Activated naive CD4-positive, alpha-beta T cell (primary cell): ENCODE data around the gene PFN3.
A peak's percentile ranks its signal among the peaks of the same experiment; 100 is the strongest.
"Not testable (repeated sequence)": the region's sequence is repeated elsewhere in the genome, so short reads cannot be mapped to it uniquely, and the experiment has no call there.

Experiments
- DNase-seq, 4 experiments: peaks; one replicate each; lab custom pipeline; 2025; lab: John Stamatoyannopoulos, UW

The PFN3 gene

DNA sequence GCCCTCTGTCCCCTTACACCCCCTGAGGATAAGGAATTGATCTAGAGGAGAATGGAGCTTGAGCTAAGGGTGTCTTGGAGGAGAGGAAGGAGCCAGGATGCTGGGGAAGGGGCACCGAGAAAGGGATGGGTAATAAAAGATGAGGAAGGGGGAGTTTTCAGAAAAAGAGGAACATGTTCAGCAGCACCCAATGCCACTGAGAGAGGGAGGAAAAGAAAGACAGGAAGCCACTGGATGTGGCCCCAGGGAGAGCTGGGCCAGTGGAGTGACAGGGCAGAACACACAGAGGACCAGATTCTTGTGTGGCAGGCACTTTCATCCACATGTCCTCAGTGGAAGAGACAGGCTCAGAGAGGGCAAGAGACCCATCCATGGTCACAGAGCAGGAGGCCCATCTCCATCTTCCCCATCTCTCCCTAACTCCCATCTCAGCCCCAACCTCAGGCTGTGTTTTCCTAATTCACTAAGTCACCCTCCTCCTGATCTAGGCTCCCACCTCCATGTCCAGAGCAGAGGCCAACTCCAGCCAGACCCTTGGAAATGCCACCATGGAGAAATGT lies 7.2 kb downstream of the PFN3 start:
- no peak for DNase-seq

DNA sequence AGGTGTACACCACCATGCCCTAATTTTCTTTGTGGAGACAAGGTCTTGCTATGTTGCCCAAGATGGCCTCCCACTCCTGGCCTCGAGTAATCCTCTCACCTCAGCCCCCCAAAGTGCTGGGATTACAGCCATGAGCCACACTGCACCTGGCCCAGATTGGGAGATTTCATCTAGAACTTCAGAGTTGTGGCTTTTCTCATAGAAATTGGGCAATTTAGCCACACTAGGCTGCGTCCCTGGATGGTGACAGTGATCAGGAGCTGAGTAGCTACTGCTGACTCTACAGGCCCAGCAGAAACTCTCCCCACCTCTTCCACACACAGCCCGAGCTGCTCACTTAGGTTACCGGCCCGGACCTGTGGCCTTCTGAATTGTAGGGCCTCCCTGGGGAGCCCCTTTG lies 7.7 kb downstream of the PFN3 start:
- DNase-seq = no peak

DNA sequence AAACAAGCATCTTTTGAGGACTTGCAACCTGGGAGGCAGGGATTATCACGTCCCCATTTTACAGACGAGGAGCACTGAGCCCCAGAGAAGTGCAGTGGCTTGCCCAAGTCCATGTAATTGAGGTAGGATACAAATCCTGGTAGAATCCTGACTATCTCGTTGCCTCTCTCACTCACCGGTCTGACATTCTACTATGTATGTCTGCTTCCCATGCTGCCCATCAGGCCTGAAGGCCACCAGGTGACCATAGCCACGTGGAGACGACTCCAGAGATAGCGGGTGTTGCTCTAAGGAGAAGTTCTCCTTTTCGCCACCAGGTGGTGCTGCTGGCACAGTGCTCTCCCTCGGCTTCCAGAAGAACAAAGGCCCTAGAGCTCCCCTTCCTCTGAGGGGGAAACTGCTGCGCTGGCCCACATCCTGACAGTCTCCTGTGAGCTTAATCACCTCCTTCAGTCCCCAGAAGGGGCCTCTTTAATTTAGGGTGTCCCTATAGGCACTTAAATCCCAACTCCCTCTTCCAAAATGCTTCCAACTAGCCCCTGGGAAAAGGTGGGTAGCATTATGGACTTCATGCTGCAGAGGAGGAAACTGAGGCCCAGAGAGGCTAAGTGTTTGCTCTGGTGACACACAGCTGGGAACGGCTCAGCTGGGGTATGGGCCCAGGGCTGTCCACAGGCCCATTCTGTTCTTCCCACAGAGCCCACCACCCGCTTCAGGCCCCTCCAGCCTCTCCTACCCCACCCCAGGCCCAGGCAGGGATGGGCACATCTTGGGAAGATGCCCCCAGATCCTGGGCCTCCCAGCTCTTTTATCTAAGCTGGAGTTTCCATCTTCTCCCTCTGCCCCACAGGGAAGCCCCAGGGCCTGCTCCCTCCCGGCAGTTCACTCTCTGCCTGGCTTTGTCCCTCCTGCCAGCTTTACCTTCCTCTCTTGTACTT lies 9.8 kb downstream of the PFN3 start:
- DNase-seq = peak; percentile 66 to 81 (median 74)

DNA sequence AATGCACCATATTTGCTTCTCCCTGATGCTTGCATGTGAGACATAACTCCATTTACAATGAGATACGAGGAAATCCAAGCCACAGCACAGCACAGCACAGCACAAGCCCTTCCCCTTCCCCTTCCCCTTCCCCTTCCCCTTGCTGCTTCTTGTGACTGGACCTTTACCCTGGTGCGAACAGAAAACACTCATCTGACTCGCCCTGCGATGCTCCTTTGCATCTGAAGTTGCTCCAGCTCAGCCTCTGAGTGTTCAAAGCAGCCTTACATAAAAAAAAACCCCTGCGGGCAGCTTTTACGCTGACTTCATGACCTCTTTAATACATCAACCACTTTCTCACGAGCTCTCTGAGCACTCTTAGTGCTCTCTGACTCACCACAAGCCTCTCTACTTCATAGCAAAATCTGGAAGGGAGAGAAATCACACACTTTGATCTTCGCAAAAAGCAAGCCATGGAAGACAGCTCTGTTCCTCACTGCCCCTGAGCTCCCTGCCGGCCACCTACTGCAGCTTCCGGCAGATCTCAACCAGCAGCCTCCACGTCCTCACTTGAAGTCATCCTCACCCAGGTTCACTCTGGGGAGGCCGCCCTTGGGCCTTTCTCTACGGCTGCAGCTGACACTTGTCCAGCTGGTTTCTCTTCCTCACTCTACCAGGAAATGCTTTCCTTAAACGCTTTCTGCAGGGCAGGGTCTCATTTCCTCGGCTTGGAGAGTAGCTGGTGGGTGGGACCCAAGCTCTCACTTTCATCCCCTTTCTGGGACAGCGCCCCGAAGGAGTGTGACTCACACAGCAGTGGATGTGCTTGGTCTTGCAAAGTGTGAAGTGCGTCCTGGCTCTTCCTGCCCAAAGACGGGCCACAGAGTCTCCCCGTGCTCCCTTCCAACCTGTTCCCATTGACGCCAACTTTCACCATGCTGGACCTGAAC lies 11.0 kb downstream of the PFN3 start:
- DNase-seq = no peak

DNA sequence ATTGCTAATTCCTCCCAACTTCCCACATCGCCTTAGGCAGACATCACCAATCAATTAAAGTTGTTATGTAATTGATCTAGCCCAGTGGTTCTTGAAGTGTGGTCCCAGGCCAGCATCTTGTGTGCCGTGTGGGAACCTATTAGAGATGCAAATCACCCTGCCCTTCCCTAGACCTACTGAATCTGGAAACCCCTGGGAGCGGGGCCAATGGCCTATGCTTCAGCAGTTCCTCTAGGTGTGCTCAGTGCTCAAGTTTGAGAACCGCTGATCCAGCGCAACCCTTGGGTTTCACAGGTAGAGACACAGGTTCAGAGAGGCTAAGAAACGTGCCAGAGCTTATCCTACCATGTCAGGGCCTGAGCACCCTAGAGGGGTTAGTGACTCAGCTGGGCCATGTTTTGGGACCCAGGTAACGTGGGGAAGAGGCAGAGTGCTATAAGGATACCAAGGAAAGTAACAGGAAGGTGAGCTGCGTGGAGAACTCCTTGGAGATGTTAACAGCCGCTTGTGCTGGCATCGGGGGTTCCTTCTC lies 11.9 kb downstream of the PFN3 start:
- DNase-seq = no peak

GRCh38 chr5:177387405-177387804 lies 13.1 kb downstream of the PFN3 start:
- no peak for DNase-seq

DNA sequence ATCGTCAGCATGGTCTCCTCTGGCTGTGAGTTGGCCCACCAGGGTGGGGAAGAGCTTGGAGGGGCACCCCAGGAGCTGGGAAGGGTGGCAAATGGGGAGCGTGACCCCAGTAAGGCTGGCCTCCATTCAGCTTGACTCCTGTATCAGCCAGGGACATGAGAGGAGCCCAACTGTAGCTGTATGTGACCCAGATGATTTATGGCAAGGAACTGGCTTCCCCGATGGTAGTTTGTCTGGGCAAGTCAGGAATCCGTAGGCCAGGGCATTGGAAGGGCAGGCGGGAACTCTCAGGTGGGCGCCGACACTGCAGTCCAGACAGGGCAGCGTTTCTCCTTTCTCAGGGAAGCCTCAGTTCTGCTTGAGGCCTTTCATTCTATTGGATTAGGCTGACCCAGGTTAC lies 13.9 kb downstream of the PFN3 start:
- DNase-seq = no peak

DNA sequence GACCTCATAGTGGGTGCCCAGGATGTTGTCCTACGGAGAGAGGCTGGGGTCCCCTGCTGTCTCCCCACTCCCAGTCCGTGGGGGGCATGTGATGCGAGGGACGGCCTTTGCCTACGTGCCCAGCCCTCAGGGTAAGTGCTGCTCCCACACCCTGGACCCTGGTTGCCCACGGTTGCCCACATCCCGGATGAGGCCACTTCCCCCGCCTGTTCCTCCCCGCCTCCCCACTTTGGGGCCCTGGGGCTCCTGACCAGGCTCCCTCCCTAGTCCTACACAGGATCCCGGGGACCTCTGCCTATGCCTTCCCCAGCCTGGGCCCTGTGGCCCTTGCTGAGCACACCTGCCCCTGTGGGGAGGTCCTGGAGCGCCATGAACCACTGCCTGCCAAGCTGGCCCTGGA lies 14.7 kb downstream of the PFN3 start:
- DNase-seq = no peak

GRCh38 chr5:177384134-177384533 lies 16.3 kb downstream of the PFN3 start, which contains the start of gene SLC34A1:
TSS of gene SLC34A1 (plus strand) at chr5:177384434. CDS start at chr5:177385742, 1,308 bp downstream.
- no peak for DNase-seq

DNA sequence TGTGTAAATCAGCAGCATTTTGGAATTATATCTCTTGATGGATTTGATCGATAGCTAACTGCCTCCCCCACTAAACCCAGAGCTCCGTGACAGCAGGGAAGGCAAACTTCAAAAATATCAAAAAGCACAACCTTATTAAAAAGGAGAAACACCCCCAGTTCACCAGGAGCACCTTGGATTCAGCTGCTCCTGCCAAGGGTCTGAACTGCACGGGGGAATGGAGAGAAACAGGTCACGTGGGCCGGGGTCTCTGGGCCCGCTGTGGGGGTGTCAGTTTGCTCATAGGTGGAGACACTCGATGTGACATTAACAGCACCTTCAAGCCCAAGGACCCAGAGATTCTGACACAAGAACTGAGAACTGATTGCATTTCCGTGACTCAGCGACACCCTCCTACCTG lies 17.3 kb downstream of the PFN3 start:
- DNase-seq = no peak

GRCh38 chr5:177382423-177383029 lies 17.9 kb downstream of the PFN3 start:
- peak in 1 of 4 experiments; percentile 37 for DNase-seq

- DNase-seq = no peak
These were observed 19.7 kb downstream of the PFN3 start for GRCh38 chr5:177380805-177381126.

GRCh38 chr5:177378884-177379883 lies 21.3 kb downstream of the PFN3 start:
- DNase-seq = no peak

DNA sequence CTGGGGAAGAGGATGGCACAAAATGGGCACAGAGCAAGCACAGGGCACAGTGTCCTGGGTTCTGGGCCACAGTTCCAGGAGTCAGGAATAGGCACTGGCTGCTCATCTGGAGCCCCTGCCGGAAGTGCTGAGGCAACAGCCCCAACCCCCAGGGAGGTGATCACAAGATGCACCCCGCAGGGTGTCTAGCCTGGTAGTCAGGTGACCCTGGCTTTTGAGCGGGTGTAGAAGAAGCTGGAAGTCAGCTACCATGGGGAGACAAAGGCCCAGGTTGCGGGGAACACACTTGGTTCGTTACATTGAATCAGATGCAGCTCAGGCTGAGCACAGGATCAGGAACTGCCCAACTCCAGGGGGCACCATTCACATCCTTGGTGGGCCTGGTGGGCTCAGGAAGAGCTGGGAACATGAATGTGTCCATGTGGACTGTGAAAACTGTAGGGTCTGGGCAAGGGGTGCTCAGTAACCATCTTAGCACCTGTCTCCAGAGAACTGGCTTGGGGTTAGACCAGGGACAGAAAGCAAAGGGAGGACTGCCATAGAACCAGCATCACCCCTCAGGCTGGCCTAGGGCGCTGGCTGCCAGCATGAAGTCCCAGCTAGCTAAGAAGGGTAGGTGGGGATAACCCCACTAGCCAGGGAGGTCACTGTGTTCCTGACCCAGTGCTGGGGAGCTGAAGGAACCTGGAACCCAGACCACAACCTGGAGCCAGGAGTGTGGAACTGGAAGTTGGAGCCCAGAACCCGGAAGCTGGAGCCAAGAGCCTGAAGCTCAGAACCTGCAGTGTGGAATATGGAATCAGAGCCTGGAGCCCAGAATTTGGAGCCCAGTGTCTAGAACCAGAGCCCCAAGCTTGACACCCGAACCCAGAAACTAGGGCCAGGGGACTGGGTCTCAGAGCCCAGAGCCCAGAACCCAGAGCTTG lies 22.3 kb downstream of the PFN3 start:
- no peak for DNase-seq

DNA sequence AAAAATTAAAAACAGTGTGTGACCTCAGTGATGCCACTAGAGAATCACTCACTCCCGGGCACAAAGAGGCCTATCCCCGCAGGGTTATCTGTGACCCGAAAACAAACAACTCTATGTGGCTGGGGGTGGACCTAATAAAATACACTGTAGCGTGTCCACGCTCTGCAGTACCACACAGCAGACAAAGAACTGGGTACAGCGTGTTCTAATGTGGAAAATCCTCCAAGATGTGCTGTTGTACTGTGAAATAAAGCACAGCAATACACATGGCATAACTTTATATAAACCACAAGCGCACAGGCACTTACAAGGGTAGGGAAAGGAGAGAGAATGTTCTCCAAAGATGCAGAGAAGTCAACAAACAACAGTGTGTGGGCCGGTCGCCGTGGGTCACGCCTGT lies 24.4 kb downstream of the PFN3 start:
- no peak for DNase-seq

- DNase-seq = not testable (repeated sequence)
These were observed 24.9 kb downstream of the PFN3 start for GRCh38 chr5:177375516-177375915.

- DNase-seq = no peak
These were observed 26.2 kb downstream of the PFN3 start for GRCh38 chr5:177374211-177374610.

DNA sequence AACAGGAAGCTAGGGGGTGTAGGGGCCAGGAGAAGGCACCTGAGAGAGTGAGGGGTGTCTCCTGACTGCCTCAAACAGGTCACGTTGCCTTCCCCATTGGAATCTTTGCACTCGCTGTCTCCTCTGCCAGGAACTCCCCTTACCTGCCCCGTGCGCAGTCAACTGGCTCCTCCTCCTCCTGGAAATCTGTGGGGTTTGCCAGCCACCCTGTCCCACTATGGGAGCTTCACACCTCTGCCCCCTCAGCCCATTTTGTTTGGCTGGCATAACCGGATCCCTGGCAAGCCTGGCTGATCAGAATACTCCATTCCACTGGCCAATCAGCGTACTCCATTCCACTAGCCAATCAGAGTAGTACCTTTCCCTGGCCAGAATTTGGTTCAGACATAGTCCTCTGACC lies 26.7 kb downstream of the PFN3 start:
- DNase-seq = no peak

DNA sequence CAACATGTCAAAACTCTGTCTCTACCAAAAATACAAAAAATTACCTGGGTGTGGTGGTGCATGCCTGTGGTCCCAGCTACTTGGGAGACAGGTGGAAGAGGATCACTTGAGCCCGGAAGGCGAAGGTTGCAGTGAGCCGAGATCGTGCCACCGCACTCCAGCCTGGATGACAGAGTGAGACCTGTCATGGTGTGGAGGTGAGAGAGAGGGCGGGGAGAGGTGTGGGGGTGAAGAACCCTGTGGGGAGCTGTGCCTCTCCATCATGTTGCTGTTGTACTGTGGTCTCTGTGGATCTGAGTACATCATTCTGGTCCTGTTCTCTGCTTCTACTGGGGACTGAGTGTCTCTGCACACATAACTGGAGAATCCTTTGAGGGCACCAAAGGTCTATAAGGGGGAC lies 27.6 kb downstream of the PFN3 start:
- no peak for DNase-seq
